HPDE6-E6E7 (cell line): ENCODE data around the gene PROSER1.
"Not testable (repeated sequence)": the region's sequence is repeated elsewhere in the genome, so short reads cannot be mapped to it uniquely, and the experiment has no call there.

Experiments used
- DNase-seq: peaks from one replicate; pipeline ENCODE4 v3.0.0; 2011; ENCODE audit warnings: missing footprints; ENCODE audit errors: extremely low spot score

PROSER1 gene

DNA sequence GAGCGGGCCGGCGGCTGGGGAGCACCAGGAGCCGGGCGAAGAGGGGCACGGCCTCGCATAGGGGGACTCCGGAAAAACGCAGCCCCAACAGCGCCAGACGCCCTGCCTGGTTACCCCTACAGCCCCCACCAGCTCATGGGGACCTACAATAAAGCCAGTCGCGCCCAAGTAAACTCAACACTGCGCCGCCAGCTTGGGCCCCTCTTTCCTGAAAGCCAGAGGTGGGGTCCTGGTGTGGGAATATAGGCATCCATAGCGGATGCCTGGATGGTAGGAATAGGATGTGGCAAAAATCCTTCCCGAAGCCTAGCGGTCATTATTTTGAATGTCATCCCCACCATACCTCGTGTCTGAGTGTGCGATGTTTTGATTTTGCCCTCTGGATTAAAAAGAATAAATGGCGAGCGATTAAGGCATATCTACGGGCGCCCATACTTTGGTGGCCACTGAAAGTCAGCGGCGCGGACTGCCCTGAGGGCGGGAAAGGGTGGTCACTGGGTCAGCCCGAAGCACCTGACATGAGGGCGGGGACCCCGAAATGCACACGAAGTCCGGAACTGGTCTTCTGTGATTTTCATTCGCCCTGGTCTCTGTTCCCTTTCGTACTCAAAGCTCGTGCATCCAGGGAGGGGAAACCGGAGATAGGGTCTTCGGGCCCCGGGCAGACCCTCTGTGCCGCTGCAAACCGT, at the start of gene PROSER1, which contains the start of gene NHLRC3:
PROSER1 (minus strand) TSS at position 210 of the 689 bp plus-strand sequence. CDS start 847 bp downstream, outside the sequence.
NHLRC3 (plus strand) TSS at position 577 of the 689 bp plus-strand sequence. CDS start 184 bp downstream, outside the sequence.
- DNase-seq, result no peak

GRCh38 chr13:39086251-39086945, 48.5 kb upstream of the PROSER1 start:
- DNase-seq, result not testable (repeated sequence)

GRCh38 chr13:39073983-39074382, 36.1 kb upstream of the PROSER1 start:
- no peak for DNase-seq

DNA sequence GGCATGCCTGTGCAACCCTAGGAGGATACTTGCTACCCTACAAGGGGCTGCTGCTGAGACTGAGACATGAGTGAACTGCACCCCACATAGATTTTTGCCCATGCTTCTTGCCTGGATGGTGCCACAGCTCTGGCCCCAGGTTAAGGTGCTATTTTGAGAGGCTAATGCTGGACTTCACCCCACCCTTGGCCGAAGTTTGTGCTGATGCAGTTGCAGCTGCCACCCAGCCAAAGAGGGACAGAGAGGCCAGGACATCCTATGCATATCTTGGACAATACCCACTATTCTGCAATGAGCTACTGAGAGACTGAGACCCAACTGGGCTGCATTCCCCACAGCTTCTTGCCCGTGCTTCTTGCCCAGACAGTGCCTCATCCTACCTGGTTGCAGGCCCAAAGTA, 35.0 kb upstream of the PROSER1 start:
- DNase-seq, result no peak

DNA sequence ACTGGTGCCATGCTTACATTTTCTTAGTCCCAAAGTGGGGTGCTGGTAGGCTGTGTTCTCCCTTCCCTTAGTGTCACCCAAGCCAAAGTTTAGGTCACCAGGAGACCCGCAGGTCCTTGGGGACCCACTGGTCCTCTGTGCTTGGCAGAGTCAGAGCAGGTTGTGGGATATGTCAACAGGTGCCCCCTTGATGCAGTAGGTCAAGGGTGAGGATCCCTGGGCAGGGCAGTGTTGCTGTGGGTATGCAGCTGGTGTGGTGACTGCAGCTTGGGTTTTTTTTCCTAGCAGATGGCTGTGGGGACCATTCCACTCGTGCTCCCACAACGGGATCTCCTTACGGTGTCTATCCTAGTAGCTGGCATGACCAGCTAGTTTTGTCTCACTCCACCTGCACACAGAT, 24.1 kb upstream of the PROSER1 start:
- no peak for DNase-seq

GRCh38 chr13:39058040-39058439, 20.2 kb upstream of the PROSER1 start:
- DNase-seq, result no peak

- no peak for DNase-seq
Observed at GRCh38 chr13:39056018-39056417, 18.1 kb upstream of the PROSER1 start.

GRCh38 chr13:39054112-39054511, 16.2 kb upstream of the PROSER1 start:
- DNase-seq, result no peak

GRCh38 chr13:39052944-39053343, 15.1 kb upstream of the PROSER1 start:
- DNase-seq, result no peak

- DNase-seq, result no peak
Observed at GRCh38 chr13:39051157-39051556, 13.3 kb upstream of the PROSER1 start.

DNA sequence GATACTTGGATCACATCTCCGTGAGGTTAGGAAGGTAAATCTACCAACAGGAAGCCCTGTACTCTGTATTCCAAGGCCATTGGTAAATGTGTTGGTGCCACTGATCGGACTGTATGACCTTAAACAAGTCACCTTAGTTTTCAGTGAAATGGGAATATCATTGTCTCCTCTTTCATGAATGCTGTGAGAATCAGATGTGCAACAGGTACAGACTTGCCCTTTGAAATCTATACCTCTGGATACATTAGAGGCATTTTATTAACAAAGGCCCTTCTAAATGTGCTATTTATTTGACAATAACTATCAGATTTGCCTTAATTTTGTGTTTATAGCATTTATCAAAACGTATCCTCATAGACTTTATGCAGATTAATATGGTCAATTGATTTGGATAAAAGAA, 11.4 kb upstream of the PROSER1 start:
- DNase-seq, result no peak

- no peak for DNase-seq
Observed at GRCh38 chr13:39048806-39049205, 10.9 kb upstream of the PROSER1 start.

DNA sequence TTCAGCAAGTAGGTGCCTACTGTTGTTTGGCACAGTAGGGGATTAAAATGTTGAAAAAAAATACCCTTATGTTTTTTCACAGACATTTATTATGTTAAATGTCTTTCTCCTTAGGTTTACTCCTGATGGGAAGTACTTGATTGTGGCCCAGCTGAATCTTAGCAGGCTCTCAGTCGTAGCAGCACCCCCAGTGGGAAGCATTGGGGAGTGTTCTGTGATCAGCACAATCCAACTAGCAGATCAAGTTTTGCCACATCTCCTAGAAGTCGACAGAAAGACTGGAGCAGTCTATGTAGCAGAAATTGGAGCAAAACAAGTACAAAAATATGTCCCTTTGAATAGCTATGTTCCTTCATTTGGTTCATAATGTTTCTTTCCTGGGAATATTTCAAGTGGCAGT, 9.7 kb upstream of the PROSER1 start:
- DNase-seq, result no peak

DNA sequence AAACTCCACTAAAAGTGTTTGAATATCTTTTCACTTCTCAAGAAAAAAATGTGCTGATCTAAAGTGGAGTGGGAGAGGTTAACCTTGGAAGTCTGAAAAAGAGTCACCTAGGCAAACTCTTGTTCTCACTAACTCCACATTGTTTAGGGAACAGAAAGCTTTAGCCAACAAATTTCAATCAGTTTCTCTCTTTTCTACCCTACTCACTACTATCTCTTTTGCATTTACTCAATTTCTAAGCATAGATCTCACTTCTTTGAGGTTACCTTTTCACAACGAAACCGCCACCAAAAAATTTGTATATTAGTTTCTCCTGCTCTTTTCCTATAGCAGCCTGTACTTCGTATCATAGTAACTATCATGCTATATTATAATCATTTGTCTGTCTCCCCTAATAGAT, 6.6 kb upstream of the PROSER1 start:
- no peak for DNase-seq

DNA sequence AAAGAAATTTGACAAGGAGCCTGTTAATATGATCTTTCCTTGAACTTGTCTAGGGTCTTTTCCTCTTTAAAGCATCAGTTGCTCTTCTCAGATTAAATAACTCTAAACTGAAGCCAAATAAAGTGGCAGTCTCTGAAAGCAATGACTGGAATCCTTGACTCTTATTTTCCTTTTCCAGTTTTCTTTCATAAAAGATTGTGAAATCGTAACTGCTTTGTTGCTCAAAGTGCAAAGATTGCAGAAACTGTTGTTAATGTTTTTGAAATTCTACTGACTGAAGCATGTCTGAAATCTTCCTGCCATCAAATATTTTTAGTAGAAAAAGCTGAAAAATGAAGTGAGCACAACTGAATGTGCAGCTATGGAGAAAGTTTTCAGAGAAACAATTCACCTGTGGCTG, 2.3 kb upstream of the PROSER1 start:
- no peak for DNase-seq

- no peak for DNase-seq
Observed at GRCh38 chr13:39039041-39039440, 1.2 kb upstream of the PROSER1 start.

- DNase-seq, result no peak
Observed at GRCh38 chr13:39038569-39039030, 711 bp upstream of the PROSER1 start.

- no peak for DNase-seq
Observed at GRCh38 chr13:39037410-39037879, 444 bp downstream of the PROSER1 start.

- no peak for DNase-seq
Observed at GRCh38 chr13:39036212-39036611, 1.7 kb downstream of the PROSER1 start.

GRCh38 chr13:39035799-39036198, 2.1 kb downstream of the PROSER1 start:
- no peak for DNase-seq

DNA sequence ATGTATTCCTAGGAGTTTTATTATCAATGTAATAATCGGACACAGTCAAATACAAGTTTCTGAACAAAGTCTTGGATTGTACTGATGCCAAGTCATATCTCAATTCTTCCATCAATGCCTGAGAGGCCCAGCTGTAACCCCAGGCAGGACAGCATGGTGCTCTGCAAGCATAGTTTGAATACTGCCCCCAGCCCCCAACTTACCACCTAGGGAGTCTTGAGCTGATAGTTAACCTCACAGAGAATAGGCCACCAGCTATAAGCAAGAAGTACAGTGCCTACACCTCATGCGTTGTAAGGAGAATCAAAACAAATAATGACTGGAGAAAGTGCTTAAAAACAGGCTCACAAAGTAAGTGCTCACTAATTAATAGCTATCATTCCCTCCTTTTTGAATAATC, 2.7 kb downstream of the PROSER1 start:
- DNase-seq, result no peak

DNA sequence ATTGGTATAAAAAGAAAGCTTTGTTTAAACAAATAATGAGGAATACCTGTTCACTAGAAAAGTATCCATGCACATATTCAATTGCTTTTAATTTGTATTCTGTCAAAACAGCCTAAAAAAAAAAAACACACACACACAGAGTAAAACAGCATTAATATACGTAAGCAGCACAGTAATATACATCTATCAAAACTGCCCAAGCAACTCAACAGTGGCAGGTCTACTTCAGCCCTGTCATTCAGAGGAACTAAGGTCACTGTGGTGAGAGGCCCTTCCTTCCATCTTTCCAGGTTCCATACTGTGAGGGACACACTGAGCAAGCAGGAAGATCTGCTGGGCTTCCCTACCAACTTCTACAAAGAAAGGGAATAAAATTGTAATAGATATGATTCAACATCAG, 3.8 kb downstream of the PROSER1 start:
- no peak for DNase-seq

GRCh38 chr13:39032150-39032549, 5.7 kb downstream of the PROSER1 start:
- DNase-seq, result no peak
